Right ventricle myocardium superior (tissue), 1 donor: ENCODE measurements around the gene HDAC9. TPM values are rescaled to one million over a fixed set of nuclear protein-coding genes. Genes with fewer than 3 reads are reported as not detected.
"Not testable (repeated sequence)": the region's sequence is repeated elsewhere in the genome, so short reads cannot be mapped to it uniquely, and the experiment has no call there.

ENCODE experiments used
- ATAC-seq: fragments of 200-7000 bp; cut with Tn5 transposase; one replicate; pipeline ENCODE4 v1.9.1; 2020; ENCODE audit warnings: mild to moderate bottlenecking; ENCODE audit not compliant: poor library complexity
- DNase-seq: peaks from one replicate; pipeline ENCODE4 v3.0.0-alpha.2; 2020
- intact Hi-C: fragments of 100-400 bp; cut with DNase I; formaldehyde crosslinking; loops from one replicate; pipeline ENCODE4 v1.11.2; 2022
- total RNA-seq: library from RNA; stranded (reverse); fragmentation: NEBNext Ultra II Directional; extraction: Animal tissue kit (Norgen Biotek cat#: 25700); gene quantifications from one replicate; pipeline ENCODE4 v1.2.1, GENCODE V29; 2021
- donor health status: DM: no; HTN: yes; CAD: no; lungs with severe emphysema.

HDAC9 gene
- total RNA-seq, 1 donor from 2014 or later = 22.8 TPM

- ATAC-seq (no peak), DNase-seq (no peak)
- intact Hi-C loops = no loop called here
Observed at GRCh38 chr7:18995270-18995671, 499.7 kb downstream of the HDAC9 start.

- intact Hi-C loops = no loop called here
- DNase-seq (no peak), ATAC-seq (no peak)
Observed at GRCh38 chr7:18995811-18996426, 500.4 kb downstream of the HDAC9 start.

DNA sequence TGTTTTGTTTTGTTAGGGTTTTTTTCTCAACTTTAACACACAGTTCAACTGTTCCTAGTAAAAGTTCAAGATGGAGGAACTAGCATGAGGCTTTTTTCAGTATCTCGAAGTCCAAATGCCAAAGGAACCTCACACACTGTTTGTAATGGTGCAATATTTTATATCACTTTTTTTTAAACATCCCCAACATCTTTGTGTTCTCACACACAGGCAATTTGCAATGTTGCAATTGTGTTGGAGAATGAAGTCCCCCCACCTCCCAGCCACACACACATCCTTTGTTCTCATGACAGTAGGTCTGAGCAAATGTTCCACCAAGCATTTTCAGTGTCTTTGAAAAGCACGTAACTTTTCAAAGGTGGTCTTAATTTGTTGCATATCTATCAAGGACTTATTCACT is 501.0 kb downstream of the HDAC9 start:
- ATAC-seq (no peak), DNase-seq (no peak)
- intact Hi-C loops = no loop called here

- ATAC-seq = no peak
- intact Hi-C loops = no loop called here
- DNase-seq = no peak
Observed at GRCh38 chr7:18997477-18998150, 502.1 kb downstream of the HDAC9 start.

- intact Hi-C loops = no loop called here
- DNase-seq (no peak), ATAC-seq (no peak)
Observed at GRCh38 chr7:19000410-19000809, 504.9 kb downstream of the HDAC9 start.

DNA sequence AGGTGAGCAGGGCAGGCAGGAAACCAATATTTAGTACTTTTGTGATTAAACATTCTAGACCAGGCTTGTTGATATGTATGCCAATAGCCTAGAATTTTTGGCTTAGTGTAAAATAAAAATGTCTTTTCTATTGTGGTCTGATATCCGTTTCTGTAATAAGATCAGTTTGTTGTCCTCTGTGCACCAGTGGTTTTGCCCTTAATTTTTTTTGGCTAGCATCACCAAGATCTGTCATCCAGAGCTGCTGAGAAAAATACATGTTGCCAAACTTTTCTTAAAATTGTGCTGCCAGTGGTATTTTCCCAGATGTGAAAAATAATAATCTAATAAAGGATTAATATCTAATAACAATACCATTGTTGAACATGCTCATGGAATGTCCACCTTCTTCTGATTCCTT is 506.3 kb downstream of the HDAC9 start:
- DNase-seq (no peak), ATAC-seq (no peak)
- intact Hi-C loops = no loop called here

GRCh38 chr7:19009241-19009935 is 513.8 kb downstream of the HDAC9 start:
- DNase-seq (no peak), ATAC-seq (no peak)
- intact Hi-C loops = no loop called here

DNA sequence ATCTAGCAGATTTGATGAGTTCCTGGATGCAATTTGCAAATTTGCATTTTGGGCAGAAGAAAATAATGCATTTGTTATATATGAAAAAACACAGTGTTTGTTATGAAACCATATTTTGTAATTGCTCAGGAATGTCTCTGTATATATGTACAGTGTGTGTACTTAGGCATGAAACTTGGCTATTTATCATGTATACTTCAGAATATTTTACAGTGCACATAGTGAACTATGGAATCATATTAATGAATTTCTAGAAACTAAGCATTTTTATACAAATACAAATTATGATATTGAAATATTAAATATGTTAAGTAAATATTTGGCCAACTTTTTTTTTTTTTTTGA is 514.4 kb downstream of the HDAC9 start:
- DNase-seq (no peak), ATAC-seq (no peak)
- intact Hi-C loops = no loop called here

DNA sequence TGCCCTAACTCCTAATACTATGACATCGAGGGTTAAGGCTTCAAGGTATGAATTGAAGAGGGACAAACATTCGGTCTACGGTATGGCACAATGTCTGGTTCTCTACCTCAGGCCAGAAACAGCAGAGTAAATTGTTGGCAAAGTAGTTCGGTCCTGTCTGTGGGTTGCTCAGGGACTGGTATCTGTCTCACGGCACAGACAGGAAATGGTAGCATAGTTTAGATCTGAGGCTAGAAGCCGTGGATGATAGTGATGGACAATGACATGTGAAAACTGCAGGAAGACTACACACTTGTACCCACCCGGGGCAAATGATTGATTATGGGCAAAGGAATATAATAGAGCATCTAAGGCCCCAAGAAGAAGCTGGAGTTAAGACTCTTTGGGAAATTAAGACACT is 515.7 kb downstream of the HDAC9 start:
- ATAC-seq (no peak), DNase-seq (no peak)
- intact Hi-C loops = no loop called here

DNA sequence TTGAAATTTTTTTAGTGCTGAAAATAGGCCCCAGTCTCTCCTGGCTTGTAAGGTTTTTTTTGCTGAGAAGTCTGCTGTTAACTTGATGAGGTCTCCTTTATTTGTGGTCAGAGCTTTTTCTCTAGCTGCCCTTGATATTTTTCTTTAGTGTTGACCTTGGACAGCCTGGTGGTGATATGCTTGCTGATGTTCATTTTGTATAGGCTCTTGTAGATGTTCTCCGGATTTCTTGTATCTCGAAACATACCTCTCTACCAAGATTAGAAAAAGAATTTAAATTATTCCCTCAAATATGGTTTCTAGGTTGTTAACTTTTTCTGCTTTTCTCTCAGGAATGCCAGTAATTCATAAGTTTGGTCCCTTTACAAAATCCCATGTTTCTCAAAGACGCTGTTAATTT is 519.5 kb downstream of the HDAC9 start:
- DNase-seq (no peak), ATAC-seq (no peak)
- intact Hi-C loops = no loop called here

DNA sequence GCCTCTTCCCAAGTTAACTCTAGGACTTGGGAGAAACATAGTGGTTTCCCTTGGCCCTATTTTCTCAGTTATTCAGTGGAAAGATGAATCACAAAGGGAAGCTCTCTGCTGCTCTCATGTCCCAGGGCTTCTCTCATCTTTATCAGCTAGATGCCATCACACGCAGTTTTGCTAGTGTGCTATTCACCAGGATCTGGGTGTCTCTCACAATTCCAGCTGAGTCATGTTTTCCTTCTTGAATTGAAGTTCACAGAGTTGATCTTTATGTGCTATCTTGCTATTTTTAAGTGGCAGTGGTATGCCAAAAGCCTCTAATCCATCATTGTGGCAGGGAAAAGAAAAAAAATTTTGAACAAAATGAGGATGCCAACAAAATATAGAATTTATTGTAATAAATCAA is 520.6 kb downstream of the HDAC9 start:
- DNase-seq = no peak
- no peak for ATAC-seq
- intact Hi-C loops = no loop called here

DNA sequence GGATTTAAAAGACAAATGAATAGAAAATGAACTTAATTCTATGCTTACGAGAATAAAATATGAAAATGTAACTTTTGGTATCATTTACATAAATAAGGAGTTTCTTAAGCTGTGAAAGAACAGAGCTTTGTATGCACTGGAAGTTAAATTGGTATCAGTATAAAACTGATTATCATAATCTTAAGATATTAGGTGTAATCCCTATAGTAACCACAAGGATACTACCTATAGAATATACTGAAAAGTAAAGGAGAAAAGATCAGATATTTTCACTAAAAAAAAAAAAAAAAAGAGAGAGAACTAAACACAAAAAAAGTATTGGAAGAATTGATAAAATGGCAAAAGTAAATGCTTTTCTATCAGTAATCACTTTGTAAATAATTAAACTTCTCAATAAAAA is 521.8 kb downstream of the HDAC9 start:
- intact Hi-C loops = no loop called here
- ATAC-seq = no peak
- no peak for DNase-seq

GRCh38 chr7:19020062-19020461 is 524.5 kb downstream of the HDAC9 start:
- no peak for DNase-seq
- intact Hi-C loops = no loop called here
- no peak for ATAC-seq

GRCh38 chr7:19020711-19021110 is 525.2 kb downstream of the HDAC9 start:
- DNase-seq (no peak), ATAC-seq (no peak)
- intact Hi-C loops = no loop called here

DNA sequence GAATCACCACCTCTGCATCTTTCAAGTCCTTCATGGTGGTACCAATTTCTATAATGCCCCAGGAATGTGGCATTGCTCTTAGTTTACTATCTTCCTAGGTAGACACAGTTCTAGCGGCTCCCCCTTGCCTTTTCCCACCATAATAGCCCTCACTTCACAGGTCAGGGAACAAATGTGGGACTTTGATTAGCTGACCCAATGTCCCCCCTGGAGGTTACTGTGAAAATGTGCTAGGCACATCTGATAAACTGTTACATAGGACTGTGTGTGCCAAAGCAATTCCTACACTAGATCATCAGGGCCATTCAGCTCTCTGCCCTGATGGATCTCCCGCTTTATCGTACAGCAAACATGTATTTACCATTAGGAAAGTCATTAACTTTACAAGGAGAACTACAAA is 527.9 kb downstream of the HDAC9 start:
- intact Hi-C loops = no loop called here
- no peak for ATAC-seq
- DNase-seq = no peak

- intact Hi-C loops = no loop called here
- DNase-seq (no peak), ATAC-seq (no peak)
Observed at GRCh38 chr7:19024261-19024660, 528.7 kb downstream of the HDAC9 start.

DNA sequence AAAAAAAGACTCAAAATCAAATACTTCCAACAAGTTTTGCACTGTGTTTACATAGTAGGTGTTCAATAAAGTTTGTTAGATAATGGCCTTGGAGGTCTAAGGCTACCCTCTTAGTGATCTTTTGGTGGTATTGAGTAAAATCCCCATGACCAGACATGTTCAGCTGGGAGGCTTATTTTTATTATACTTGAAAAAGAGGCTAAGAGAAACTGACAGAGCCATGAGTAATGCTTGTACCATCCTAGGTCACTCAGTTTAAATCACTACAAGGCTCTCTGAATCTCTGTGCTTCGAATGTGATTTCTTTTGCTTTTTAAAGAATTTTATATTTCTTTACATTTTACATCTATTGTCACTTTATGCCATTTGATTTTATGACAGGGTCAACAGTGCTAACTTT is 531.3 kb downstream of the HDAC9 start:
- ATAC-seq = no peak
- intact Hi-C loops = no loop called here
- no peak for DNase-seq

- DNase-seq (no peak), ATAC-seq (no peak)
- intact Hi-C loops = no loop called here
Observed at GRCh38 chr7:19030281-19030680, 534.7 kb downstream of the HDAC9 start.

- DNase-seq, intact Hi-C loops: not testable (repeated sequence)
Observed at GRCh38 chr7:19032942-19033341, 537.4 kb downstream of the HDAC9 start.

GRCh38 chr7:19051767-19052375 is 556.3 kb downstream of the HDAC9 start:
- DNase-seq (no peak), ATAC-seq (no peak)
- intact Hi-C loops = no loop called here

More at GRCh38 chr7:19032942-19033341, 537.4 kb downstream of the HDAC9 start:
- ATAC-seq = not testable (repeated sequence)
